Neural progenitor cell (in vitro differentiated cells): Measurements from ENCODE around the gene RIC8B. TPM values are rescaled to one million over a fixed set of nuclear protein-coding genes. Genes with fewer than 3 reads are reported as not detected.

ENCODE experiments used
- DNase-seq: peaks from one replicate; pipeline ENCODE4 v3.0.0-alpha.2; 2016; ENCODE audit warnings: low spot score
- H2AFZ ChIP-seq: fragments of 200-600 bp; sonication (generic); replicated peaks from 2 replicates; pipeline ENCODE4 v1.6.1; 2016; ENCODE audit warnings: antibody characterized with exemption
- H3F3A ChIP-seq: fragments of 200-600 bp; sonication (generic); 2 replicates; pipeline ENCODE4 v1.6.1; 2016; ENCODE audit warnings: antibody characterized with exemption, low read depth
- H3K27ac ChIP-seq: fragments of 200-600 bp; sonication (generic); 2 replicates; pipeline ENCODE4 v1.5.1; 2016; ENCODE audit warnings: mild to moderate bottlenecking
- H3K27me3 ChIP-seq: fragments of 200-600 bp; sonication (generic); 2 replicates; pipeline ENCODE4 v1.6.1; 2016; ENCODE audit warnings: mild to moderate bottlenecking, moderate library complexity
- H3K36me3 ChIP-seq: fragments of 200-600 bp; sonication (generic); 2 replicates; pipeline ENCODE4 v1.5.1; 2016
- H3K4me1 ChIP-seq: fragments of 200-600 bp; sonication (generic); 2 replicates; pipeline ENCODE4 v1.6.1; 2016; ENCODE audit warnings: mixed run types
- H3K4me2 ChIP-seq: fragments of 200-600 bp; sonication (generic); 2 replicates; pipeline ENCODE4 v1.6.1; 2016
- H3K4me3 ChIP-seq: fragments of 200-600 bp; sonication (generic); 2 replicates; pipeline ENCODE4 v1.5.1; 2016
- H3K79me2 ChIP-seq: fragments of 200-600 bp; sonication (generic); 2 replicates; pipeline ENCODE4 v1.6.1; 2016; ENCODE audit warnings: low read depth
- H3K9ac ChIP-seq: fragments of 200-600 bp; sonication (generic); 2 replicates; pipeline ENCODE4 v1.6.1; 2016
- H3K9me3 ChIP-seq: fragments of 200-600 bp; sonication (generic); 2 replicates; pipeline ENCODE4 v1.5.1; 2016; ENCODE audit warnings: low read depth
- H4K20me1 ChIP-seq: fragments of 200-600 bp; sonication (generic); 2 replicates; pipeline ENCODE4 v1.6.1; 2016; ENCODE audit warnings: low read depth
- H3K27ac Mint-ChIP-seq: 3 replicates; pipeline ENCODE4 v1.8.0; 2021; ENCODE audit warnings: mixed read lengths
- H3K27me3 Mint-ChIP-seq: 2 replicates; pipeline ENCODE4 v1.8.0; 2022; ENCODE audit warnings: low read depth, mild to moderate bottlenecking, inconsistent platforms, moderate library complexity, mixed read lengths; ENCODE audit not compliant: insufficient read depth
- H3K36me3 Mint-ChIP-seq: 3 replicates; pipeline ENCODE4 v1.8.0; 2021; ENCODE audit warnings: mixed read lengths
- H3K4me1 Mint-ChIP-seq: 3 replicates; pipeline ENCODE4 v1.8.0; 2021; ENCODE audit warnings: mixed read lengths
- H3K4me3 Mint-ChIP-seq: 3 replicates; pipeline ENCODE4 v1.8.0; 2021; ENCODE audit warnings: mild to moderate bottlenecking, moderate library complexity, mixed read lengths
- H3K9me3 Mint-ChIP-seq: 3 replicates; pipeline ENCODE4 v1.8.0; 2020; ENCODE audit warnings: mixed read lengths
- CTCF ChIP-seq: fragments of 200-600 bp; sonication (generic); IDR thresholded peaks from 2 replicates; pipeline ENCODE4 v1.5.1; 2017; ENCODE audit warnings: antibody characterized with exemption, mild to moderate bottlenecking
- EZH2 ChIP-seq: fragments of 200-600 bp; sonication (generic); IDR thresholded peaks from 2 replicates; pipeline ENCODE4 v1.6.1; 2017; ENCODE audit warnings: antibody characterized with exemption, mild to moderate bottlenecking, moderate library complexity
- EZH2phosphoT487 ChIP-seq: fragments of 200-600 bp; sonication (generic); IDR thresholded peaks from 2 replicates; pipeline ENCODE4 v1.6.1; 2017; ENCODE audit warnings: antibody characterized with exemption
- total RNA-seq: library from RNA; depleted of rRNA; stranded (reverse); fragments of >200 nt; gene quantifications from 2 replicates; pipeline ENCODE4 v1.2.3, GENCODE V29; 2015; ENCODE audit warnings: low replicate concordance

Gene RIC8B
- total RNA-seq, 1 donor from 2014 or later: 33.2 TPM

GRCh38 chr12:106886932-106887331, 112.5 kb downstream of the RIC8B start:
- Histone ChIP-seq H3K4me3 (no peak overlapping the region), H3K27me3 (no peaks in the 10 kb centered on the region), H2AFZ (no peak overlapping the region), H3F3A (peaks cover 30% of the 10 kb centered on the region), H3K4me2 (no peak overlapping the region), H3K27ac (no peak overlapping the region), H3K9ac (no peak overlapping the region), H3K79me2 (no peaks in the 10 kb centered on the region), H3K4me1 (peaks cover 41% of the 10 kb centered on the region), H3K9me3 (no peaks in the 10 kb centered on the region), H4K20me1 (peaks cover 33% of the 10 kb centered on the region), H3K36me3 (peaks cover 5% of the 10 kb centered on the region)
- no peak for DNase-seq
- no peak overlapping the region for H3K27ac Mint-ChIP-seq
- no peak for TF ChIP-seq CTCF
- no peak for TF ChIP-seq EZH2phosphoT487
- no peak for TF ChIP-seq EZH2
- H3K27me3 Mint-ChIP-seq: no peaks in the 10 kb centered on the region
- H3K36me3 Mint-ChIP-seq: peaks cover 20% of the 10 kb centered on the region
- H3K9me3 Mint-ChIP-seq: no peaks in the 10 kb centered on the region
- no peak overlapping the region for H3K4me3 Mint-ChIP-seq
- peaks cover 58% of the 10 kb centered on the region for H3K4me1 Mint-ChIP-seq

GRCh38 chr12:106888348-106888970, 114.0 kb downstream of the RIC8B start:
- Histone ChIP-seq H3K4me2 (no peak overlapping the region), H3K79me2 (no peaks in the 10 kb centered on the region), H3K9me3 (no peaks in the 10 kb centered on the region), H3K27ac (no peak overlapping the region), H3F3A (peaks cover 32% of the 10 kb centered on the region), H2AFZ (no peak overlapping the region), H4K20me1 (peaks cover 31% of the 10 kb centered on the region), H3K4me1 (peaks cover 36% of the 10 kb centered on the region), H3K4me3 (no peak overlapping the region), H3K9ac (no peak overlapping the region), H3K27me3 (no peaks in the 10 kb centered on the region), H3K36me3 (peaks cover 5% of the 10 kb centered on the region)
- TF ChIP-seq EZH2 (no peak), CTCF (no peak), EZH2phosphoT487 (no peak)
- Mint-ChIP-seq H3K27ac (peak overlapping the region; percentile 23), H3K4me3 (no peak overlapping the region), H3K9me3 (no peaks in the 10 kb centered on the region), H3K27me3 (no peaks in the 10 kb centered on the region), H3K36me3 (peaks cover 11% of the 10 kb centered on the region), H3K4me1 (peaks cover 54% of the 10 kb centered on the region)
- DNase-seq: no peak

GRCh38 chr12:106889326-106889725, 114.8 kb downstream of the RIC8B start:
- no peak for TF ChIP-seq EZH2phosphoT487
- no peak for TF ChIP-seq EZH2
- TF ChIP-seq CTCF: no peak
- no peak overlapping the region for H3K4me3 Mint-ChIP-seq
- Histone ChIP-seq H3K4me3 (no peak overlapping the region), H2AFZ (no peak overlapping the region), H3K4me2 (no peak overlapping the region), H3K9me3 (no peaks in the 10 kb centered on the region), H3K27me3 (no peaks in the 10 kb centered on the region), H3K4me1 (peaks cover 29% of the 10 kb centered on the region), H3F3A (peaks cover 24% of the 10 kb centered on the region), H3K36me3 (peaks cover 5% of the 10 kb centered on the region), H4K20me1 (peaks cover 23% of the 10 kb centered on the region), H3K9ac (no peak overlapping the region), H3K27ac (no peak overlapping the region), H3K79me2 (no peaks in the 10 kb centered on the region)
- peaks cover 7% of the 10 kb centered on the region for H3K36me3 Mint-ChIP-seq
- DNase-seq: no peak
- H3K27me3 Mint-ChIP-seq: no peaks in the 10 kb centered on the region
- H3K4me1 Mint-ChIP-seq: peaks cover 46% of the 10 kb centered on the region
- peak overlapping the region; percentile 14 for H3K27ac Mint-ChIP-seq
- no peaks in the 10 kb centered on the region for H3K9me3 Mint-ChIP-seq
